Measurements from ENCODE around the gene COA5. TPM values are rescaled to one million over a fixed set of nuclear protein-coding genes. Genes with fewer than 3 reads are reported as not detected.

COA5 gene
- total and polyA plus RNA-seq, 2 experiments from 2014 or later, result 64.0 to 88.8 TPM

GRCh38 chr2:98556344-98557033, 51.8 kb downstream of the COA5 start:
- H3K27ac ChIP-seq, result no peak overlapping the region
- H3K4me3 ChIP-seq, result no peak overlapping the region
- peaks cover 2% of the 10 kb centered on the region for H3K4me1 ChIP-seq (ENCODE audit: low read depth)
- no peak for DNase-seq (ENCODE audit: low read depth in 1 of 2, low spot score in 1 of 2)
- no peak for TF ChIP-seq CTCF (IDR thresholded peaks at IDR 0.05; ENCODE audit: low read depth, low read length)
- no peaks in the 10 kb centered on the region for H3K9me3 ChIP-seq (ENCODE audit: low read depth)
- no peaks in the 10 kb centered on the region for H3K36me3 ChIP-seq
- no peaks in the 10 kb centered on the region for H3K27me3 ChIP-seq

- no peak for TF ChIP-seq CTCF (IDR thresholded peaks at IDR 0.05; ENCODE audit: low read depth, low read length)
- H3K4me3 ChIP-seq, result no peak overlapping the region
- no peak overlapping the region for H3K27ac ChIP-seq
- no peaks in the 10 kb centered on the region for H3K27me3 ChIP-seq
- no peaks in the 10 kb centered on the region for H3K9me3 ChIP-seq (ENCODE audit: low read depth)
- DNase-seq (ENCODE audit: low read depth in 1 of 2, low spot score in 1 of 2), result no peak
- H3K4me1 ChIP-seq (ENCODE audit: low read depth), result no peaks in the 10 kb centered on the region
- H3K36me3 ChIP-seq, result no peaks in the 10 kb centered on the region
These were observed 52.6 kb downstream of the COA5 start for GRCh38 chr2:98555696-98556095.

GRCh38 chr2:98554116-98554861, 54.0 kb downstream of the COA5 start:
- no peak for DNase-seq (ENCODE audit: low read depth in 1 of 2, low spot score in 1 of 2)
- Histone ChIP-seq H3K4me1 (ENCODE audit: low read depth) (no peaks in the 10 kb centered on the region), H3K36me3 (no peaks in the 10 kb centered on the region), H3K27me3 (no peaks in the 10 kb centered on the region), H3K9me3 (ENCODE audit: low read depth) (no peaks in the 10 kb centered on the region), H3K27ac (no peak overlapping the region), H3K4me3 (no peak overlapping the region)
- TF ChIP-seq CTCF (IDR thresholded peaks at IDR 0.05; ENCODE audit: low read depth, low read length), result no peak

- Histone ChIP-seq H3K9me3 (ENCODE audit: low read depth) (no peaks in the 10 kb centered on the region), H3K27me3 (no peaks in the 10 kb centered on the region), H3K27ac (no peak overlapping the region), H3K4me1 (ENCODE audit: low read depth) (no peaks in the 10 kb centered on the region), H3K36me3 (no peaks in the 10 kb centered on the region), H3K4me3 (no peak overlapping the region)
- DNase-seq (ENCODE audit: low read depth in 1 of 2, low spot score in 1 of 2), result peak in 1 of 2 donors; percentile 2
- TF ChIP-seq CTCF (IDR thresholded peaks at IDR 0.05; ENCODE audit: low read depth, low read length), result no peak
These were observed 55.7 kb downstream of the COA5 start for GRCh38 chr2:98552499-98553179.

- Histone ChIP-seq H3K27ac (no peak overlapping the region), H3K36me3 (peaks cover 5% of the 10 kb centered on the region), H3K4me1 (ENCODE audit: low read depth) (no peaks in the 10 kb centered on the region), H3K27me3 (no peaks in the 10 kb centered on the region), H3K9me3 (ENCODE audit: low read depth) (no peaks in the 10 kb centered on the region), H3K4me3 (no peak overlapping the region)
- TF ChIP-seq CTCF (IDR thresholded peaks at IDR 0.05; ENCODE audit: low read depth, low read length), result no peak
- DNase-seq (ENCODE audit: low read depth in 1 of 2, low spot score in 1 of 2), result no peak
These were observed 57.0 kb downstream of the COA5 start for GRCh38 chr2:98551316-98551715.

Data from cardiac muscle cell (in vitro differentiated cells and primary cell).